IMR-90 (cell line): ENCODE data around the gene GXYLT2. TPM values are rescaled to one million over a fixed set of nuclear protein-coding genes. Genes with fewer than 3 reads are reported as not detected.

Experiments used
- ATAC-seq: fragments of 200-7000 bp; cut with Tn5 transposase; 2 replicates; pipeline ENCODE4 v1.9.1; 2020; ENCODE audit warnings: low read depth, mild to moderate bottlenecking, moderate library complexity
- BruUV-seq: library from RNA; stranded (reverse); fragments of 400-500 nt; replicated peaks from 2 replicates; lab custom pipeline; 2021; lab: Mats Ljungman, UMichigan
- CTCF ChIA-PET: fragments of 300-600 bp; formaldehyde crosslinking; extraction: SDS; loops from one replicate; lab custom pipeline; 2021; ENCODE audit warnings: antibody characterized with exemption; lab: Yijun Ruan, JAX
- POLR2A ChIA-PET: fragments of 300-600 bp; sonication (Branson Sonifier 250); formaldehyde crosslinking; loops from one replicate; lab custom pipeline; 2022; ENCODE audit warnings: antibody characterized with exemption; ENCODE audit not compliant: unreplicated experiment; lab: Charles Lee
- DNase-seq: peaks from one replicate; pipeline ENCODE4 v3.0.0; 2013
- H2AFZ ChIP-seq: replicated peaks from 2 replicates; pipeline ENCODE3; 2013; ENCODE audit warnings: low read length, mild to moderate bottlenecking; ENCODE audit not compliant: poor library complexity
- H2AK5ac ChIP-seq: 2 replicates; pipeline ENCODE4 v1.6.1; 2013; ENCODE audit warnings: low read depth, low read length, inconsistent platforms
- H2AK9ac ChIP-seq: replicated peaks from 2 replicates; pipeline ENCODE3; 2013; ENCODE audit warnings: mild to moderate bottlenecking, low read depth, low read length, moderate library complexity; ENCODE audit not compliant: poor library complexity
- H2BK120ac ChIP-seq: 2 replicates; pipeline ENCODE4 v1.6.1; 2013; ENCODE audit warnings: low read depth, low read length, inconsistent platforms
- H2BK15ac ChIP-seq: 3 replicates; pipeline ENCODE4 v1.6.1; 2013; ENCODE audit warnings: low read depth, low read length, inconsistent platforms
- H2BK20ac ChIP-seq: 2 replicates; pipeline ENCODE4 v1.6.1; 2013; ENCODE audit warnings: low read depth, mild to moderate bottlenecking, inconsistent platforms, low read length, moderate library complexity
- H2BK5ac ChIP-seq: 2 replicates; pipeline ENCODE4 v1.6.1; 2013; ENCODE audit warnings: mild to moderate bottlenecking, low read depth, low read length, inconsistent platforms; ENCODE audit not compliant: poor library complexity, severe bottlenecking
- H3K14ac ChIP-seq: replicated peaks from 2 replicates; pipeline ENCODE4 v1.6.1; 2013; ENCODE audit warnings: low read depth, low read length, inconsistent platforms
- H3K18ac ChIP-seq: 2 replicates; pipeline ENCODE4 v1.6.1; 2013; ENCODE audit warnings: low read depth, low read length, control low read depth
- H3K23ac ChIP-seq: 2 replicates; pipeline ENCODE4 v1.6.1; 2013; ENCODE audit warnings: low read depth, low read length, inconsistent platforms
- H3K27ac ChIP-seq: 2 replicates; pipeline ENCODE4 v1.5.1; 2013; ENCODE audit warnings: mild to moderate bottlenecking, control low read depth, low read length; ENCODE audit not compliant: insufficient read depth
- H3K27me3 ChIP-seq: 2 replicates; pipeline ENCODE4 v1.6.1; 2013; ENCODE audit warnings: low read length; ENCODE audit not compliant: control insufficient read depth, insufficient read depth
- H3K36me3 ChIP-seq: 2 replicates; pipeline ENCODE4 v1.6.1; 2013; ENCODE audit warnings: low read length, mixed read lengths; ENCODE audit not compliant: control insufficient read depth, insufficient read depth
- H3K4ac ChIP-seq: 2 replicates; pipeline ENCODE4 v1.6.1; 2013; ENCODE audit warnings: low read depth, low read length, inconsistent platforms
- H3K4me1 ChIP-seq: 2 replicates; pipeline ENCODE4 v1.6.1; 2013; ENCODE audit warnings: low read length, mixed read lengths; ENCODE audit not compliant: control insufficient read depth, insufficient read depth
- H3K4me2 ChIP-seq: 2 replicates; pipeline ENCODE4 v1.6.1; 2013; ENCODE audit warnings: low read depth, mild to moderate bottlenecking, control low read depth, low read length, moderate library complexity
- H3K4me3 ChIP-seq: 2 replicates; pipeline ENCODE4 v1.5.1; 2013; ENCODE audit warnings: low read depth, mild to moderate bottlenecking, control low read depth, low read length, moderate library complexity; ENCODE audit not compliant: insufficient read depth
- H3K56ac ChIP-seq: 2 replicates; pipeline ENCODE4 v1.6.1; 2013; ENCODE audit warnings: low read length, inconsistent platforms; ENCODE audit not compliant: insufficient read depth; ENCODE audit errors: extremely low read depth
- H3K79me1 ChIP-seq, 2 experiments: 2 replicates each; pipeline ENCODE4 v1.6.1; 2013; ENCODE audit warnings: low read length in 2 of 2, inconsistent platforms in 1 of 2, low read depth in 1 of 2
- H3K9ac ChIP-seq: 2 replicates; pipeline ENCODE4 v1.6.1; 2013; ENCODE audit warnings: low read depth, low read length, control low read depth
- H3K9me1 ChIP-seq: 2 replicates; pipeline ENCODE4 v1.6.1; 2013; ENCODE audit warnings: low read length, inconsistent platforms; ENCODE audit not compliant: insufficient read depth
- H3K9me3 ChIP-seq: 2 replicates; pipeline ENCODE4 v1.6.1; 2013; ENCODE audit warnings: low read length; ENCODE audit not compliant: control insufficient read depth, insufficient read depth
- H4K20me1 ChIP-seq: 2 replicates; pipeline ENCODE4 v1.6.1; 2013; ENCODE audit warnings: low read length, inconsistent platforms; ENCODE audit not compliant: insufficient read depth
- H4K5ac ChIP-seq: 2 replicates; pipeline ENCODE4 v1.6.1; 2013; ENCODE audit warnings: mild to moderate bottlenecking, low read depth, low read length, control low read depth
- H4K8ac ChIP-seq, 2 experiments: 2 replicates each; pipeline ENCODE4 v1.6.1; 2013; ENCODE audit warnings: low read depth in 2 of 2, low read length in 2 of 2, control low read depth in 1 of 2, inconsistent platforms in 1 of 2
- H4K91ac ChIP-seq: 2 replicates; pipeline ENCODE4 v1.6.1; 2013; ENCODE audit warnings: low read depth, low read length, inconsistent platforms; ENCODE audit not compliant: insufficient read depth
- BHLHE40 ChIP-seq: fragments of 150-350 bp; IDR thresholded peaks from 2 replicates; pipeline ENCODE4 v1.6.1; 2016; ENCODE audit warnings: mild to moderate bottlenecking, low read depth, low read length
- CEBPB ChIP-seq: IDR thresholded peaks from 2 replicates; pipeline ENCODE4 v1.6.1; 2012; ENCODE audit warnings: low read depth, low read length, improper control_type of control experiment
- FOS ChIP-seq: fragments of 150-350 bp; IDR thresholded peaks from 2 replicates; pipeline ENCODE4 v1.6.1; 2016; ENCODE audit warnings: low read depth, low read length
- MXI1 ChIP-seq: IDR thresholded peaks from 2 replicates; pipeline ENCODE4 v1.6.1; 2012; ENCODE audit warnings: low read depth, mild to moderate bottlenecking, low read length, moderate library complexity, borderline replicate concordance
- POLR2A ChIP-seq: IDR thresholded peaks from 2 replicates; pipeline ENCODE4 v1.6.1; 2012; ENCODE audit warnings: mild to moderate bottlenecking, low read depth, low read length
- SMC3 ChIP-seq: fragments of 150-350 bp; IDR thresholded peaks from 2 replicates; pipeline ENCODE4 v1.6.1; 2016; ENCODE audit warnings: low read depth, mild to moderate bottlenecking, antibody characterized with exemption, low read length, moderate library complexity
- USF2 ChIP-seq: fragments of 150-350 bp; IDR thresholded peaks from 2 replicates; pipeline ENCODE4 v1.6.1; 2017; ENCODE audit warnings: mild to moderate bottlenecking, antibody characterized with exemption, low read length, low read depth
- WGBS, 2 experiments: methylation state at CpG; one replicate each; pipeline versions ENCODE4 v1.1.5 to v1.1.7; 2013; ENCODE audit warnings: missing lambda C conversion rate in 2 of 2; ENCODE audit not compliant: insufficient read length in 1 of 2; ENCODE audit errors: extremely low coverage in 2 of 2; 5-methylcytosine and 5-hydroxymethylcytosine counted together
- dilution Hi-C: fragments of 300-500 bp; cut with HindIII; formaldehyde crosslinking; loops from one replicate; pipeline ENCODE4 v1.14.3; 2018; ENCODE audit warnings: low sequenced_read_pairs; ENCODE audit not compliant: unreplicated experiment
- in situ Hi-C: fragments of 300-500 bp; cut with MboI; formaldehyde crosslinking; loops from 3 replicates; pipeline ENCODE4 v1.14.3; 2019; ENCODE audit warnings: low sequenced_read_pairs, inconsistent platforms, mixed read lengths
- intact Hi-C: fragments of 100-400 bp; cut with micrococcal nuclease; formaldehyde crosslinking; loops from 2 replicates; pipeline ENCODE4 v1.10.0; 2022
- polyA plus RNA-seq, 3 experiments: library from polyadenylated mRNA; depleted of rRNA; stranded (reverse); fragments of >200 nt; gene quantifications; 2 replicates each; pipeline ENCODE4 v1.2.3, GENCODE V29; 2012; ENCODE audit warnings: low replicate concordance in 1 of 3
- total RNA-seq: library from RNA; depleted of rRNA; stranded (reverse); fragments of >200 nt; gene quantifications from 2 replicates; pipeline ENCODE4 v1.2.3, GENCODE V29; 2012
- TF ChIP-seq, protein P1 (sequence below): conservative IDR thresholded peaks from 2 replicates; pipeline ENCODE4 v1.5.1; 2012; ENCODE audit warnings: mild to moderate bottlenecking, low read depth, low read length, improper control_type of control experiment

Gene GXYLT2
- total and polyA plus RNA-seq, 2 of the 4 experiments (the other 2 are of a cell fraction): 5.7 to 11.1 TPM

DNA sequence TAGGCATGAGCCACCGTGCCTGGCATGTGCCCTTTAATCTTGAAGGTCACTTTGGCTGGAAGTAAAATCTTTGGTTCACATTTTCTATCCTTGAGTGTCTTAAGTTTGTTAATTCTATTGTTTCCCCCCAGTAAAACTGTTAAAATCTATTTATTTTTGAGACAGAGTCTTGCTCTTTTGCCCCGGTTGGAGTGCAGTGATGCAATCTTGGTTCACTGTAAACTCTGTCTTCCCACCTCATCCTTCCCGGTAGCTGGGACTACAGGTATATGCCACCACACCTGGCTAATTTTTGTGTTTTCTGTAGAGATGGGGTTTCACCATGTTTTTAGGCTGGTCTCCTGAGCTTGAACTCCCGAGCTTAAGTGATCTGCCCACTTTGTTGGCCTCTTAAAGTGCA, 116.5 kb downstream of the GXYLT2 start:
- Histone ChIP-seq H3K56ac (no peak overlapping the region), H3K4me1 (peaks cover 4% of the 10 kb centered on the region), H4K91ac (no peak overlapping the region), H3K9me3 (no peaks in the 10 kb centered on the region), H3K18ac (no peak overlapping the region), H3K79me1 (peaks cover 0 to 45% of the 10 kb centered on the region in 2 experiments; a peak in 2 of 4 replicates), H4K20me1 (peaks cover 96% of the 10 kb centered on the region), H4K8ac (no peak overlapping the region), H3K27me3 (no peaks in the 10 kb centered on the region), H3K4ac (no peak overlapping the region), H2BK20ac (no peak overlapping the region), H2AK9ac (no peak overlapping the region), H2AK5ac (no peak overlapping the region), H3K4me3 (no peak overlapping the region), H3K9ac (no peak overlapping the region), H3K9me1 (peaks cover 15% of the 10 kb centered on the region), H3K4me2 (no peak overlapping the region), H2BK15ac (no peak overlapping the region), H2AFZ (no peak overlapping the region), H2BK120ac (no peak overlapping the region), H3K23ac (no peak overlapping the region), H3K14ac (no peak overlapping the region), H4K5ac (no peak overlapping the region), H3K36me3 (peaks cover 36% of the 10 kb centered on the region), H3K27ac (no peak overlapping the region), H2BK5ac (no peak overlapping the region)
- BruUV-seq: no TSS peak
- ChIA-PET CTCF (no interaction called here), POLR2A (no interaction called here)
- intact Hi-C loops: no loop called here
- DNase-seq (no peak), ATAC-seq (no peak)
- no CpG with 5 or more reads among the region's 4 CpGs for WGBS, 2 experiments
- dilution Hi-C loops: no loop called here
- in situ Hi-C loops: no loop called here
- TF ChIP-seq USF2 (no peak), FOS (no peak), BHLHE40 (no peak), MXI1 (no peak), SMC3 (no peak), POLR2A (no peak), CEBPB (0 out of 2 replicates have a peak, but pooled peaks have one; percentile 13)
- TF ChIP-seq, protein P1, sequence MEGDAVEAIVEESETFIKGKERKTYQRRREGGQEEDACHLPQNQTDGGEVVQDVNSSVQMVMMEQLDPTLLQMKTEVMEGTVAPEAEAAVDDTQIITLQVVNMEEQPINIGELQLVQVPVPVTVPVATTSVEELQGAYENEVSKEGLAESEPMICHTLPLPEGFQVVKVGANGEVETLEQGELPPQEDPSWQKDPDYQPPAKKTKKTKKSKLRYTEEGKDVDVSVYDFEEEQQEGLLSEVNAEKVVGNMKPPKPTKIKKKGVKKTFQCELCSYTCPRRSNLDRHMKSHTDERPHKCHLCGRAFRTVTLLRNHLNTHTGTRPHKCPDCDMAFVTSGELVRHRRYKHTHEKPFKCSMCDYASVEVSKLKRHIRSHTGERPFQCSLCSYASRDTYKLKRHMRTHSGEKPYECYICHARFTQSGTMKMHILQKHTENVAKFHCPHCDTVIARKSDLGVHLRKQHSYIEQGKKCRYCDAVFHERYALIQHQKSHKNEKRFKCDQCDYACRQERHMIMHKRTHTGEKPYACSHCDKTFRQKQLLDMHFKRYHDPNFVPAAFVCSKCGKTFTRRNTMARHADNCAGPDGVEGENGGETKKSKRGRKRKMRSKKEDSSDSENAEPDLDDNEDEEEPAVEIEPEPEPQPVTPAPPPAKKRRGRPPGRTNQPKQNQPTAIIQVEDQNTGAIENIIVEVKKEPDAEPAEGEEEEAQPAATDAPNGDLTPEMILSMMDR: no peak
